ENCODE measurements around the gene ACOT9.

DNA sequence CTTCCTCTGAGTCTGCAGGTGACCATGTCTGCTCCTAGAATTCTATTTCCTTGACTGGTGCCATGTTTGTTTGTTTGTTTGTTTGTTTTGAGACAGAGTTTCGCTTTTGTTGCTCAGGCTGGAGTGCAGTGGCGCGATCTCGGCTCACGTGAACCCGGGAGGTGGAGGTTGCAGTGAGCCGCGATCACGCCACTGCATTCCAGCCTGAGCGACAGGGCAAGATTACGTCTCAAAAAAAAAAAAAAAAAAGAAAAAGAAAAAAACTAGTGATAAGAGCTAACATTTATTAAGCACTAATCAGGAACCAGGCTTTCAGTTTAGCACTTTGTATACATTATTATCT is 47.0 kb upstream of the ACOT9 start:
- TF ChIP-seq, protein P1, sequence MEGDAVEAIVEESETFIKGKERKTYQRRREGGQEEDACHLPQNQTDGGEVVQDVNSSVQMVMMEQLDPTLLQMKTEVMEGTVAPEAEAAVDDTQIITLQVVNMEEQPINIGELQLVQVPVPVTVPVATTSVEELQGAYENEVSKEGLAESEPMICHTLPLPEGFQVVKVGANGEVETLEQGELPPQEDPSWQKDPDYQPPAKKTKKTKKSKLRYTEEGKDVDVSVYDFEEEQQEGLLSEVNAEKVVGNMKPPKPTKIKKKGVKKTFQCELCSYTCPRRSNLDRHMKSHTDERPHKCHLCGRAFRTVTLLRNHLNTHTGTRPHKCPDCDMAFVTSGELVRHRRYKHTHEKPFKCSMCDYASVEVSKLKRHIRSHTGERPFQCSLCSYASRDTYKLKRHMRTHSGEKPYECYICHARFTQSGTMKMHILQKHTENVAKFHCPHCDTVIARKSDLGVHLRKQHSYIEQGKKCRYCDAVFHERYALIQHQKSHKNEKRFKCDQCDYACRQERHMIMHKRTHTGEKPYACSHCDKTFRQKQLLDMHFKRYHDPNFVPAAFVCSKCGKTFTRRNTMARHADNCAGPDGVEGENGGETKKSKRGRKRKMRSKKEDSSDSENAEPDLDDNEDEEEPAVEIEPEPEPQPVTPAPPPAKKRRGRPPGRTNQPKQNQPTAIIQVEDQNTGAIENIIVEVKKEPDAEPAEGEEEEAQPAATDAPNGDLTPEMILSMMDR (IDR thresholded peaks at IDR 0.05): no peak
- TF ChIP-seq EZH2 (IDR thresholded peaks at IDR 0.05): no peak
